ENCODE results near the gene CCDC142.

CCDC142 gene

GRCh38 chr2:74498500-74499266, 15.9 kb upstream of the CCDC142 start:
- Histone ChIP-seq H4K20me1 (peaks cover 59% of the 10 kb centered on the region), H3K4me2 (no peak overlapping the region), H3K27me3 (peaks cover 82% of the 10 kb centered on the region), H3K4me1 (peaks cover 11% of the 10 kb centered on the region), H3K27ac (no peak overlapping the region), H3K36me3 (peaks cover 22% of the 10 kb centered on the region), H3K9me3 (no peaks in the 10 kb centered on the region; the same call in 1 of the 2 replicates), H3K9ac (no peak overlapping the region), H3K4me3 (no peak overlapping the region)
- no peak for TF ChIP-seq Cebpa-rat (IDR thresholded peaks at IDR 0.05)

GRCh38 chr2:74497777-74498499, 15.1 kb upstream of the CCDC142 start:
- no peak overlapping the region for H3K9ac ChIP-seq
- peaks cover 75% of the 10 kb centered on the region for H3K27me3 ChIP-seq
- H4K20me1 ChIP-seq: peaks cover 59% of the 10 kb centered on the region
- no peak overlapping the region for H3K27ac ChIP-seq
- peaks cover 30% of the 10 kb centered on the region for H3K36me3 ChIP-seq
- H3K4me2 ChIP-seq: no peak overlapping the region
- no peak for TF ChIP-seq Cebpa-rat (IDR thresholded peaks at IDR 0.05)
- no peaks in the 10 kb centered on the region; the same call in 1 of the 2 replicates for H3K9me3 ChIP-seq
- peaks cover 6% of the 10 kb centered on the region for H3K4me1 ChIP-seq
- H3K4me3 ChIP-seq: no peak overlapping the region

- Histone ChIP-seq H3K27ac (no peak overlapping the region), H3K4me1 (no peaks in the 10 kb centered on the region), H3K27me3 (peaks cover 67% of the 10 kb centered on the region), H3K4me3 (no peak overlapping the region), H3K4me2 (no peak overlapping the region), H3K9me3 (no peaks in the 10 kb centered on the region; the same call in 1 of the 2 replicates), H3K36me3 (peaks cover 37% of the 10 kb centered on the region), H4K20me1 (peaks cover 59% of the 10 kb centered on the region), H3K9ac (no peak overlapping the region)
- TF ChIP-seq Cebpa-rat (IDR thresholded peaks at IDR 0.05): no peak
Observed at GRCh38 chr2:74496997-74497776, 14.4 kb upstream of the CCDC142 start.

GRCh38 chr2:74495440-74495839, 12.6 kb upstream of the CCDC142 start:
- Histone ChIP-seq H3K9ac (no peak overlapping the region), H3K36me3 (peaks cover 55% of the 10 kb centered on the region), H3K4me2 (no peak overlapping the region), H3K4me1 (no peaks in the 10 kb centered on the region), H3K9me3 (no peaks in the 10 kb centered on the region; the same call in 1 of the 2 replicates), H3K4me3 (no peak overlapping the region), H3K27me3 (peaks cover 50% of the 10 kb centered on the region), H4K20me1 (peaks cover 43% of the 10 kb centered on the region; the same call in 1 of the 2 replicates), H3K27ac (no peak overlapping the region)
- no peak for TF ChIP-seq Cebpa-rat (IDR thresholded peaks at IDR 0.05)

GRCh38 chr2:74493546-74493945, 10.7 kb upstream of the CCDC142 start:
- Histone ChIP-seq H3K4me2 (no peak overlapping the region), H3K9ac (no peak overlapping the region), H3K4me3 (no peak overlapping the region), H3K27me3 (peaks cover 31% of the 10 kb centered on the region), H4K20me1 (peaks cover 24% of the 10 kb centered on the region; the same call in 1 of the 2 replicates), H3K4me1 (no peaks in the 10 kb centered on the region), H3K27ac (no peak overlapping the region), H3K9me3 (no peaks in the 10 kb centered on the region; the same call in 1 of the 2 replicates), H3K36me3 (peaks cover 72% of the 10 kb centered on the region)
- no peak for TF ChIP-seq Cebpa-rat (IDR thresholded peaks at IDR 0.05)

GRCh38 chr2:74491648-74492544, 9.1 kb upstream of the CCDC142 start:
- no peaks in the 10 kb centered on the region for H3K9me3 ChIP-seq
- no peak overlapping the region for H3K4me3 ChIP-seq
- peaks cover 88% of the 10 kb centered on the region for H3K36me3 ChIP-seq
- no peaks in the 10 kb centered on the region for H3K4me1 ChIP-seq
- no peak overlapping the region for H3K9ac ChIP-seq
- no peak for TF ChIP-seq Cebpa-rat (IDR thresholded peaks at IDR 0.05)
- peaks cover 8% of the 10 kb centered on the region; the same call in 1 of the 2 replicates for H4K20me1 ChIP-seq
- no peak overlapping the region for H3K4me2 ChIP-seq
- peaks cover 14% of the 10 kb centered on the region for H3K27me3 ChIP-seq
- H3K27ac ChIP-seq: no peak overlapping the region

GRCh38 chr2:74489906-74490305, 7.1 kb upstream of the CCDC142 start:
- H3K36me3 ChIP-seq: peaks cover 95% of the 10 kb centered on the region
- no peaks in the 10 kb centered on the region for H3K9me3 ChIP-seq
- H3K9ac ChIP-seq: no peak overlapping the region
- TF ChIP-seq Cebpa-rat (IDR thresholded peaks at IDR 0.05): no peak
- no peak overlapping the region for H3K27ac ChIP-seq
- no peak overlapping the region for H3K4me2 ChIP-seq
- H3K4me3 ChIP-seq: no peak overlapping the region
- no peaks in the 10 kb centered on the region for H3K4me1 ChIP-seq
- H4K20me1 ChIP-seq: no peaks in the 10 kb centered on the region
- no peaks in the 10 kb centered on the region for H3K27me3 ChIP-seq

- Histone ChIP-seq H3K36me3 (peaks cover 86% of the 10 kb centered on the region), H3K27ac (no peak overlapping the region), H3K4me2 (no peak overlapping the region), H3K27me3 (no peaks in the 10 kb centered on the region), H3K4me3 (no peak overlapping the region), H4K20me1 (no peaks in the 10 kb centered on the region), H3K4me1 (peaks cover 8% of the 10 kb centered on the region), H3K9me3 (no peaks in the 10 kb centered on the region), H3K9ac (no peak overlapping the region)
- no peak for TF ChIP-seq Cebpa-rat (IDR thresholded peaks at IDR 0.05)
Observed at GRCh38 chr2:74488643-74489481, 6.1 kb upstream of the CCDC142 start.
